GM12878 (cell line): ENCODE measurements around the gene DYNC1LI1. TPM values are rescaled to one million over a fixed set of nuclear protein-coding genes. Genes with fewer than 3 reads are reported as not detected.

Source experiments
- ATAC-seq: fragments of 200-7000 bp; cut with Tn5 transposase; 3 replicates; pipeline ENCODE4 v1.9.1; 2020; ENCODE audit warnings: mild to moderate bottlenecking, moderate library complexity
- BruUV-seq: library from RNA; stranded (reverse); fragments of 400-500 nt; replicated peaks from 2 replicates; lab custom pipeline; 2021; lab: Mats Ljungman, UMichigan
- CTCF ChIA-PET: fragments of 300-600 bp; sonication (Branson Sonifier 250); formaldehyde crosslinking; extraction: SDS; loops from one replicate; lab custom pipeline; 2021; ENCODE audit warnings: inconsistent platforms; lab: Yijun Ruan, JAX
- POLR2A ChIA-PET: fragments of 350-600 bp; formaldehyde crosslinking; extraction: SDS; loops from one replicate; lab custom pipeline; 2021; ENCODE audit warnings: inconsistent platforms; lab: Charles Lee
- RAD21 ChIA-PET: fragments of 300-600 bp; sonication (Branson Sonifier 250); formaldehyde crosslinking; loops from one replicate; lab custom pipeline; 2023; ENCODE audit warnings: antibody characterized with exemption; ENCODE audit not compliant: unreplicated experiment; lab: Charles Lee
- SMC1A ChIA-PET: fragments of 300-600 bp; sonication (Branson Sonifier 250); formaldehyde crosslinking; loops from one replicate; lab custom pipeline; 2023; ENCODE audit not compliant: unreplicated experiment, uncharacterized antibody; lab: Charles Lee
- DNase-seq: peaks from one replicate; pipeline ENCODE4 v3.0.0-alpha.2; 2011; ENCODE audit warnings: low read depth, low spot score
- FAIRE-seq: peaks from 3 replicates; lab custom pipeline; 2011; peaks lifted over from hg19 to GRCh38; lab: Jason Lieb, UNC
- H2AFZ ChIP-seq: 2 replicates; pipeline ENCODE4 v1.6.0; 2011; ENCODE audit warnings: low read depth, low read length, control low read depth; ENCODE audit not compliant: control insufficient read depth
- H3K27ac ChIP-seq: 2 replicates; pipeline ENCODE4 v1.5.1; 2011; ENCODE audit warnings: control low read depth; ENCODE audit not compliant: control insufficient read depth, insufficient read depth
- H3K27me3 ChIP-seq, 2 experiments: replicated peaks in 1 of 2; 2 replicates each; pipeline versions ENCODE4 v1.6.0 to v1.6.1; 2011; ENCODE audit warnings: low read length in 1 of 2; ENCODE audit not compliant: control insufficient read depth in 2 of 2, insufficient read depth in 2 of 2
- H3K36me3 ChIP-seq, 2 experiments: 2 replicates each; pipeline ENCODE4 v1.5.1; 2011; ENCODE audit warnings: low read length in 1 of 2; ENCODE audit not compliant: control insufficient read depth in 2 of 2, insufficient read depth in 2 of 2
- H3K4me1 ChIP-seq: 2 replicates; pipeline ENCODE4 v1.6.1; 2011; ENCODE audit warnings: mild to moderate bottlenecking, low read length, moderate library complexity, mixed read lengths; ENCODE audit not compliant: control insufficient read depth, insufficient read depth
- H3K4me2 ChIP-seq: 2 replicates; pipeline ENCODE4 v1.6.0; 2011; ENCODE audit warnings: control low read depth; ENCODE audit not compliant: control insufficient read depth, insufficient read depth
- H3K4me3 ChIP-seq: fragments of 200-600 bp; sonication (generic); 2 replicates; pipeline ENCODE4 v1.5.1; 2016
- H3K79me2 ChIP-seq: 2 replicates; pipeline ENCODE4 v1.6.0; 2011; ENCODE audit warnings: low read length; ENCODE audit not compliant: control insufficient read depth, insufficient read depth
- H3K9ac ChIP-seq: 2 replicates; pipeline ENCODE4 v1.8.0; 2011; ENCODE audit warnings: low read length, control low read depth, mixed read lengths; ENCODE audit not compliant: control insufficient read depth, insufficient read depth
- H3K9me3 ChIP-seq: replicated peaks from 3 replicates; pipeline ENCODE4 v1.5.1; 2011; ENCODE audit warnings: mild to moderate bottlenecking, low read length; ENCODE audit not compliant: control insufficient read depth, insufficient read depth
- H4K20me1 ChIP-seq: 2 replicates; pipeline ENCODE4 v1.6.0; 2011; ENCODE audit not compliant: control insufficient read depth, insufficient read depth
- BACH1 ChIP-seq: fragments of 450-650 bp; IDR thresholded peaks from 2 replicates; pipeline ENCODE4 v1.6.1; 2017; ENCODE audit warnings: mild to moderate bottlenecking, borderline replicate concordance
- CBX3 ChIP-seq: fragments of 200-600 bp; sonication (generic); IDR thresholded peaks from 2 replicates; pipeline ENCODE4 v1.6.1; 2016; ENCODE audit warnings: low read depth, borderline replicate concordance
- CHD4 ChIP-seq: fragments of 200-600 bp; sonication (generic); IDR thresholded peaks from 2 replicates; pipeline ENCODE4 v1.6.1; 2016; ENCODE audit warnings: mild to moderate bottlenecking
- EED ChIP-seq: sonication (generic); IDR thresholded peaks from 2 replicates; pipeline ENCODE4 v1.6.1; 2016; ENCODE audit warnings: antibody characterized with exemption, low read depth
- FOXK2 ChIP-seq: fragments of 450-650 bp; IDR thresholded peaks from 2 replicates; pipeline ENCODE4 v1.6.1; 2017; ENCODE audit warnings: mild to moderate bottlenecking, moderate library complexity
- JUND ChIP-seq: IDR thresholded peaks from 2 replicates; pipeline ENCODE4 v1.6.1; 2012; ENCODE audit warnings: low read depth, mild to moderate bottlenecking, low read length, improper control_type of control experiment, moderate library complexity
- KLF5 ChIP-seq: fragments of 450-650 bp; IDR thresholded peaks from 2 replicates; pipeline ENCODE4 v1.6.1; 2014; ENCODE audit warnings: mild to moderate bottlenecking; ENCODE audit not compliant: partially characterized antibody
- NFXL1 ChIP-seq: fragments of 450-650 bp; IDR thresholded peaks from 2 replicates; pipeline ENCODE4 v1.6.1; 2017; ENCODE audit warnings: antibody characterized with exemption, mild to moderate bottlenecking, borderline replicate concordance
- PML ChIP-seq: IDR thresholded peaks from 2 replicates; pipeline ENCODE4 v1.6.1; 2012; ENCODE audit warnings: low read length, inconsistent platforms
- SIN3A ChIP-seq: IDR thresholded peaks from 2 replicates; pipeline ENCODE4 v1.6.1; 2012; ENCODE audit warnings: low read depth, low read length, improper control_type of control experiment
- SP1 ChIP-seq: IDR thresholded peaks from one replicate; pipeline ENCODE4 v1.6.1; 2011; ENCODE audit warnings: low read depth, low read length
- SREBF2 ChIP-seq: IDR thresholded peaks from 2 replicates; pipeline ENCODE4 v1.6.1; 2012; ENCODE audit warnings: mild to moderate bottlenecking, low read length
- STAT3 ChIP-seq: IDR thresholded peaks from 2 replicates; pipeline ENCODE4 v1.6.1; 2011; ENCODE audit warnings: low read depth, low read length, improper control_type of control experiment
- ZNF384 ChIP-seq: IDR thresholded peaks from 2 replicates; pipeline ENCODE4 v1.6.1; 2012; ENCODE audit warnings: low read depth, mild to moderate bottlenecking, low read length, improper control_type of control experiment, borderline replicate concordance
- WGBS: methylation state at CpG from one replicate; pipeline ENCODE4 v1.1.6; 2016; ENCODE audit warnings: low lambda C conversion rate; ENCODE audit not compliant: insufficient replicate concordance, insufficient coverage; ENCODE audit errors: missing lambda C conversion rate; 5-methylcytosine and 5-hydroxymethylcytosine counted together
- in situ Hi-C: fragments of 300-500 bp; cut with MboI; formaldehyde crosslinking; loops from 9 replicates; pipeline ENCODE4 v1.14.3; 2018; ENCODE audit warnings: mixed read lengths
- intact Hi-C: fragments of 100-400 bp; cut with micrococcal nuclease; formaldehyde crosslinking; loops from one replicate; pipeline ENCODE4 v1.14.2; 2022; ENCODE audit not compliant: unreplicated experiment
- polyA plus RNA-seq, 11 experiments: library from polyadenylated mRNA; depleted of rRNA in 4 of 11; unstranded in 6 of 11; stranded (reverse) in 5 of 11; fragments of >200 nt; fragmentation: Nextera tagmentation in 4 of 11; fragmentation: Illumina TruSeq in 1 of 11; extraction: Ambion mirVana in 4 of 11; extraction: Trizol in 1 of 11; gene quantifications; 1 replicate in 1 of 11; 2 replicates in 10 of 11; pipeline versions ENCODE4 v1.2.1 to v1.2.3, GENCODE V29; 2011 to 2016; ENCODE audit warnings: inconsistent platforms in 2 of 11, missing spikeins in 2 of 11, low read depth in 1 of 11
- total RNA-seq, 4 experiments: library from RNA; depleted of rRNA in 3 of 4; stranded (reverse); fragments of >200 nt in 3 of 4; fragmentation: Illumina TruSeq in 1 of 4; extraction: Trizol in 1 of 4; gene quantifications; 2 replicates each; pipeline versions ENCODE4 v1.2.1 to v1.2.3, GENCODE V29; 2013 to 2021
- TF ChIP-seq, protein P1 (sequence below): fragments of 450-650 bp; IDR thresholded peaks from 2 replicates; pipeline ENCODE4 v1.6.1; 2016; ENCODE audit warnings: mild to moderate bottlenecking
- TF ChIP-seq, protein P2 (sequence below): fragments of 450-650 bp; IDR thresholded peaks from 2 replicates; pipeline ENCODE4 v1.6.1; 2017; ENCODE audit warnings: low read depth, mild to moderate bottlenecking, moderate library complexity
- TF ChIP-seq, protein P3 (sequence below): fragments of 450-650 bp; IDR thresholded peaks from 2 replicates; pipeline ENCODE4 v1.6.1; 2017; ENCODE audit warnings: mild to moderate bottlenecking, moderate library complexity
- TF ChIP-seq, protein P4 (sequence below): IDR thresholded peaks from 2 replicates; pipeline ENCODE4 v1.6.1; 2011; ENCODE audit warnings: low read depth, mild to moderate bottlenecking, low read length, moderate library complexity, borderline replicate concordance; ENCODE audit errors: extremely low read depth

The DYNC1LI1 gene
- total and polyA plus RNA-seq, 10 of the 15 experiments (the other 5 are each of a cell fraction or from before 2014, with no cell fraction given): 11.5 to 51.7 (median 32.0) TPM

DNA sequence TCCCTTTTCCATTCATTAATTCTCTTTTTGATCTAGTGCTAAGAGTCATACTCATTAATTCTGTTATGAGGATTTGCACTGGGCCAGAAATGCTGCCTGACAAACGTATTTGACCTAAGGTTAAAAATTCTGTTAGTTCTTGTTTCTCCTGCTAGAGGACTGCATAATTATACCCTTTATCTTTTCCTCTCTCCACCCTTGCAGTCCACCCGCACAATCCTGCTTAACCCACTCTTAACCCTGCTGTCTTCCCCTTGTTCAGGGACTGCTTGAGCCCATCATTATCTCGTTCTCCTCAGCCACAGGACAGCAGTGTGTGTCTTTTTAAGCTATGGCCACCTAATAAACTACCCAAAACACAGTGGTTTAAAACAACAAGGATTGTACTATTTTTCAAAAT, 31.1 kb upstream of the DYNC1LI1 start (continued):
- TF ChIP-seq, protein P1, sequence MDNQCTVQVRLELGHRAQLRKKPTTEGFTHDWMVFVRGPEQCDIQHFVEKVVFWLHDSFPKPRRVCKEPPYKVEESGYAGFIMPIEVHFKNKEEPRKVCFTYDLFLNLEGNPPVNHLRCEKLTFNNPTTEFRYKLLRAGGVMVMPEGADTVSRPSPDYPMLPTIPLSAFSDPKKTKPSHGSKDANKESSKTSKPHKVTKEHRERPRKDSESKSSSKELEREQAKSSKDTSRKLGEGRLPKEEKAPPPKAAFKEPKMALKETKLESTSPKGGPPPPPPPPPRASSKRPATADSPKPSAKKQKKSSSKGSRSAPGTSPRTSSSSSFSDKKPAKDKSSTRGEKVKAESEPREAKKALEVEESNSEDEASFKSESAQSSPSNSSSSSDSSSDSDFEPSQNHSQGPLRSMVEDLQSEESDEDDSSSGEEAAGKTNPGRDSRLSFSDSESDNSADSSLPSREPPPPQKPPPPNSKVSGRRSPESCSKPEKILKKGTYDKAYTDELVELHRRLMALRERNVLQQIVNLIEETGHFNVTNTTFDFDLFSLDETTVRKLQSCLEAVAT: no peak
- TF ChIP-seq, protein P2, sequence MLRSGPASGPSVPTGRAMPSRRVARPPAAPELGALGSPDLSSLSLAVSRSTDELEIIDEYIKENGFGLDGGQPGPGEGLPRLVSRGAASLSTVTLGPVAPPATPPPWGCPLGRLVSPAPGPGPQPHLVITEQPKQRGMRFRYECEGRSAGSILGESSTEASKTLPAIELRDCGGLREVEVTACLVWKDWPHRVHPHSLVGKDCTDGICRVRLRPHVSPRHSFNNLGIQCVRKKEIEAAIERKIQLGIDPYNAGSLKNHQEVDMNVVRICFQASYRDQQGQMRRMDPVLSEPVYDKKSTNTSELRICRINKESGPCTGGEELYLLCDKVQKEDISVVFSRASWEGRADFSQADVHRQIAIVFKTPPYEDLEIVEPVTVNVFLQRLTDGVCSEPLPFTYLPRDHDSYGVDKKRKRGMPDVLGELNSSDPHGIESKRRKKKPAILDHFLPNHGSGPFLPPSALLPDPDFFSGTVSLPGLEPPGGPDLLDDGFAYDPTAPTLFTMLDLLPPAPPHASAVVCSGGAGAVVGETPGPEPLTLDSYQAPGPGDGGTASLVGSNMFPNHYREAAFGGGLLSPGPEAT: no peak
- TF ChIP-seq NFXL1 (no peak), PML (no peak)

DNA sequence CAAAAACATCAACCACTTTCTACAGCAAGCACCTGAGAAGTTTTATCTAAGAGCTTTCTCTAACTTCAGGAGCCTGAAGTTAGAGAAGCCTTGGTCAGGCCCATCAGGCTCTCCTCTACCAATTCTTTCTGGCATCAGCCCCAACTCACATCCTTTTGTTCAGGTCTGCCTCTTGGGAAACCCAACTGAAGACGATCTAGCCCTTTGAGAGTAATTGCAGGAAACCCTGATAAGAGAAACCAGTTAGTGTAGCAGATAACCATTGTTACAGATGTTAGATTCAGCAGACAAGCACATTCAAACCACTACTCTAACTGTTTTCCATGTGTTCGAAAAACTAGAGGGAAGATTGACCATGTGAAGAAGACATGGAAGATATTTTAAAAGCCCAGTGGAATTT, 27.0 kb upstream of the DYNC1LI1 start:
- H3K4me3 ChIP-seq: no peak overlapping the region
- no peak overlapping the region for H3K9ac ChIP-seq
- no TSS peak for BruUV-seq
- intact Hi-C loops (no loop called here), in situ Hi-C loops (no loop called here)
- peaks cover 0 to 3% of the 10 kb centered on the region in 2 experiments; a peak in 1 of 4 replicates for H3K27me3 ChIP-seq
- POLR2A ChIA-PET: no interaction called here
- ATAC-seq (no peak), DNase-seq (no peak), FAIRE-seq (no peak)
- H3K9me3 ChIP-seq: no peaks in the 10 kb centered on the region
- H4K20me1 ChIP-seq: no peaks in the 10 kb centered on the region
- no peak overlapping the region for H2AFZ ChIP-seq
- SMC1A ChIA-PET: no interaction called here
- H3K79me2 ChIP-seq: no peaks in the 10 kb centered on the region
- WGBS: 22% methylated on average over 2 of the region's 2 CpGs
- H3K36me3 ChIP-seq: no peaks in the 10 kb centered on the region
- CTCF ChIA-PET: no interaction called here
- no peaks in the 10 kb centered on the region for H3K4me1 ChIP-seq
- no peak overlapping the region for H3K27ac ChIP-seq
- H3K4me2 ChIP-seq: no peak overlapping the region
- RAD21 ChIA-PET: interaction anchor here (0.8 kb wide), 1 partner anchor 204 kb away, joined by 4 read pairs; no protein-coding TSS in a partner anchor
- TF ChIP-seq EED: no peak
- no peak for TF ChIP-seq CHD4
- TF ChIP-seq BACH1: no peak
- no peak for TF ChIP-seq FOXK2
- no peak for TF ChIP-seq CBX3
- TF ChIP-seq, protein P3, sequence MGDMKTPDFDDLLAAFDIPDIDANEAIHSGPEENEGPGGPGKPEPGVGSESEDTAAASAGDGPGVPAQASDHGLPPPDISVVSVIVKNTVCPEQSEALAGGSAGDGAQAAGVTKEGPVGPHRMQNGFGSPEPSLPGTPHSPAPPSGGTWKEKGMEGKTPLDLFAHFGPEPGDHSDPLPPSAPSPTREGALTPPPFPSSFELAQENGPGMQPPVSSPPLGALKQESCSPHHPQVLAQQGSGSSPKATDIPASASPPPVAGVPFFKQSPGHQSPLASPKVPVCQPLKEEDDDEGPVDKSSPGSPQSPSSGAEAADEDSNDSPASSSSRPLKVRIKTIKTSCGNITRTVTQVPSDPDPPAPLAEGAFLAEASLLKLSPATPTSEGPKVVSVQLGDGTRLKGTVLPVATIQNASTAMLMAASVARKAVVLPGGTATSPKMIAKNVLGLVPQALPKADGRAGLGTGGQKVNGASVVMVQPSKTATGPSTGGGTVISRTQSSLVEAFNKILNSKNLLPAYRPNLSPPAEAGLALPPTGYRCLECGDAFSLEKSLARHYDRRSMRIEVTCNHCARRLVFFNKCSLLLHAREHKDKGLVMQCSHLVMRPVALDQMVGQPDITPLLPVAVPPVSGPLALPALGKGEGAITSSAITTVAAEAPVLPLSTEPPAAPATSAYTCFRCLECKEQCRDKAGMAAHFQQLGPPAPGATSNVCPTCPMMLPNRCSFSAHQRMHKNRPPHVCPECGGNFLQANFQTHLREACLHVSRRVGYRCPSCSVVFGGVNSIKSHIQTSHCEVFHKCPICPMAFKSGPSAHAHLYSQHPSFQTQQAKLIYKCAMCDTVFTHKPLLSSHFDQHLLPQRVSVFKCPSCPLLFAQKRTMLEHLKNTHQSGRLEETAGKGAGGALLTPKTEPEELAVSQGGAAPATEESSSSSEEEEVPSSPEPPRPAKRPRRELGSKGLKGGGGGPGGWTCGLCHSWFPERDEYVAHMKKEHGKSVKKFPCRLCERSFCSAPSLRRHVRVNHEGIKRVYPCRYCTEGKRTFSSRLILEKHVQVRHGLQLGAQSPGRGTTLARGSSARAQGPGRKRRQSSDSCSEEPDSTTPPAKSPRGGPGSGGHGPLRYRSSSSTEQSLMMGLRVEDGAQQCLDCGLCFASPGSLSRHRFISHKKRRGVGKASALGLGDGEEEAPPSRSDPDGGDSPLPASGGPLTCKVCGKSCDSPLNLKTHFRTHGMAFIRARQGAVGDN: no peak
- TF ChIP-seq STAT3: no peak
- no peak for TF ChIP-seq SIN3A
- TF ChIP-seq JUND: no peak
- no peak for TF ChIP-seq SREBF2
- no peak for TF ChIP-seq SP1
- TF ChIP-seq, protein P4, sequence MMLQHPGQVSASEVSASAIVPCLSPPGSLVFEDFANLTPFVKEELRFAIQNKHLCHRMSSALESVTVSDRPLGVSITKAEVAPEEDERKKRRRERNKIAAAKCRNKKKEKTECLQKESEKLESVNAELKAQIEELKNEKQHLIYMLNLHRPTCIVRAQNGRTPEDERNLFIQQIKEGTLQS: no peak
- TF ChIP-seq ZNF384: no peak
- no peak for TF ChIP-seq KLF5
